A549 treated with CORT108297 at 1 μM for 4 hours (cell line): Measurements from ENCODE around the gene FAM163B. TPM values are rescaled to one million over a fixed set of nuclear protein-coding genes. Genes with fewer than 3 reads are reported as not detected.

ENCODE experiments used
- total RNA-seq: library from RNA; stranded (reverse); fragments of 200-300 nt; extraction: Qiagen RNA extraction; gene quantifications from 5 replicates; pipeline ENCODE4 v1.2.3, GENCODE V29; 2022

The FAM163B gene
- total RNA-seq, result not detected in 5 replicates

DNA sequence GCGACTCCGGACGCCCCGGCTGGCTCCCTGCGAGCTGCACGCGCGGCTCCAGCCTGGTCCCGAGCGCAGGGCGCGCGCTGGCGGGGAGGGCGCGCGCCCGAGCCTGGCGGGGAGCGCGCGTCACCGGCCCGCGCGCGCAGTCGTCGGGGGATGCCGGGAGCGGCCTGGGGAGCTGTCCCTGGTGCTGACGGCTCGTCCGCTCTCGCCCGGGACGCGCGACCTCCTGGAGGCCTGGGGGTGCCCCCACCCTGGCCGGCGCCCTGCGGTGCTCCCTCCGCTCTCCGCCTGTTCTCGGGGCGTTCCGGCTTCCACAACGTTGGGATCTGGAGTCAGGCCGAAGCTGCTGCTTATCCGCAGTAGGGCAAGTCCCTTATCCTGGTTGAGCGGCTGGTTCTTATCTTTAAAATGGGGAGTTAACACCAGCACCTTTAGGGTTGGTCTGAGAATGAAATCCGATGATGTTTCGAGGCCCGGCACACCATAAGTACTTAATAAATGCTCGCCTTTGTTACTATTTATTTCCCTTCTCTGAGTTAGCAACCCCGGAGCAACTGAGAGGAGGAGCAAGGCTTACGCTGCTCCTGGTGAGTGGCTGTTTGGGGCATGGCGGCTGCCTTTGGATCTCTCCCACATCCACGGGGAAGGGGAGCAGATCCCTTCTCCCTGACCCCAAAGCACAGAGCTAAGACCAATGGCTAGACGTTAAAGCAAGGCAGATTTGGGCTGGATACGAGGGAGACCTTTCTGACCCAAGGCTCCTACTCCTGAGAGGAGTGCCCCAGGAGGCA is at the start of gene FAM163B:
Gene FAM163B (minus strand): TSS at position 79 of the 788 bp plus-strand sequence. CDS start 29,166 bp downstream, outside the sequence.

DNA sequence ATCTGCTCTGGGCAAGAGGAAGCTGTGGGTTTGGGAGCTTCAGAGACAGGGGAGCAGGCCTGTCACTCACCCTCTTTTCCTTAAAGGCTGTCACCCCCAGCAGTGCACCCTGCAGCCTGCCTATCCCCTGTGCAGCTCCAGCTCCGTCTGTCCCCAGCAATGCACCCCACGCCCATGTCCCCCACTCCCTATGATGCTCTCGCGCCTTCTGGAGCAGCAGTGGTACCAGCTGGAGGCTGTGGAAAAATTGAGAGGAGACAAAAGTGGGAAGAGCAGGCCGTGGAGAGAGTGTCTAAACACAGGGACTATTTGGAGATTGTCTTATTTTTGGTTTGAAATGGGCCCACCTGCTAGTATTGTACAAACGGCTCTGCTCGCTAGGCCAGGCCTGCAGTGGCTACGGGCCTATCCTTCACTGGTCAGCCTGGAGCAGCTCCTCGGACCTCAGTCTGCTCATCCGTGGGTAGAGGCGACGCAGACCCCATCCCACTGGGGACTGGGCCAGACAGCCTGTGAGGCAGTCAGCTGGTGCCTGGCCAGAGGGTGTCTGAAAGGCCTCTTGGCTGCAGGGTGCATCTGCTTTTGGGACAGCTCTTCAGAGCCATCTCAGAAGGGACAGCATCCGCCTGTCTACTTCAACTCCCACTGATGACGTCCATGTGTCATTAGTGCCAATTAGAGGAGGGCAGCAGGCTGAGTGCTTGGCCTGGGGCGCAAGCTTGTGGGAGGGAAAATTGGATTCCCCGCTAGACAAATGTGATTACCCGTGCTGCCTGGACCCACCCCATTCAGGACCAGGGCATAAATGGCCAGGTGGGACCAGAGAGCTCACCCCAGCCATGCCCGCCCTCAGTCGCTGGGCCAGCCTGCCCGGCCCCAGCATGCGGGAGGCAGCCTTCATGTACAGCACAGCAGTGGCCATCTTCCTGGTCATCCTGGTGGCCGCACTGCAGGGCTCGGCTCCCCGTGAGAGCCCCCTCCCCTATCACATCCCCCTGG is 26.6 kb upstream of the FAM163B start, which contains the start of gene DBH:
Gene DBH (plus strand): TSS at position 831 of the 999 bp plus-strand sequence. CDS start 9 bp downstream, at position 840.

DNA sequence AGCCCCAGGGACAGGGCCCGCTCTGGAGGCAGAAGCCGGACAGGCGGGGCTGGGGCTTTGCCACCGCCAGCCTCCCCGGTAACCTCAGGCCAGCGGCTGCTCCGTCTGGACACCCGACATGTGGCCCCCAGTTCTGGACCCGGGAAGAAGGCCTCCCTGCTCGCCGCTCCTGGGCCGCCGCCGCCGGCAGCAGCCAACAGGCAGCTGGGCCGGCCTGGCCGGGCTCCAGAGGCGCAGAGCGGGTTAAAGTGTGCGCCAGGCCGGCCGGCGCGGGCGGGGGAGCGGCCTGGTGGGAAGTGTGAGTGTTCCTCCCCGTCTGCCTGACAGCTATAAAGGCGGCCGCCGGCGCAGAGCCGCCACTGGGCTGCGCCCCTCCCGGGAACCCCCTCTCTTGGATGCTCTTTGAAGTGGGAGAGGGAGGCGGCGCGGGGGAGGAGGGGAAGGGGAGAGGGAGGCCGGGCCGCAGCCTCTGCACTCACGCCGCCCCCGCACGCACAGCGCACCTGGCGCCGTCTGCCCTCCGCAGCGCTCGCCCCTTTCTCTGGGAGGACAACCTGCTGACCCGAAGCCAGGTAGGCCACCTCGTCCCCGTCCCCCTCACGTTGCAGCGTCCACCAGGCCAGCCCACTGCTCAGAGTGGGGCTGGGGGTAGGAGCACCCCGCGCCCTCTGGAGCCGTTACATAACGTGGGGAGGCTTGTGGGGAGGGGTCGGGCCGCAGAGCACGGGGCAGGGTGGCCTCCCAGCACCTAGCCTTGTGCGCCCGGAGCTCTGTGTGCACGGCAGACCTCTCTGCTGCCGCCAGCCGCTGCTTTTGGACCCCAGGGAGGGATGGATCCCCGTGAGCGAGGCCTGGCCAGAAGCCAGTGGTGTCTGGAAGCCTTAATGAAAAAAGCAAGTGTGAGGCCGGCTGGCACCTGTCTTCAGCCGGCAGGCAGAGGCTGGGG is 74.6 kb downstream of the FAM163B start, which contains the start of gene ADAMTSL2:
Gene ADAMTSL2 (plus strand): TSS at position 359 of the 946 bp plus-strand sequence. CDS start 2,009 bp downstream, outside the sequence.

Other genes with a start within 250 kb of the FAM163B start
- 175 to 207 TPM (median 199 TPM) in 5 replicates for gene SURF4, start 233.3 kb downstream of the FAM163B start, total RNA-seq
- gene STKLD1, start 233.0 kb downstream of the FAM163B start, total RNA-seq, result 0.71 to 1.3 TPM (median 0.96 TPM) in 5 replicates
- 34.5 to 39.9 TPM (median 37.4 TPM) in 5 replicates for gene REXO4, start 191.4 kb downstream of the FAM163B start, total RNA-seq
- gene ADAMTS13, start 187.0 kb downstream of the FAM163B start, total RNA-seq, result 0.36 to 0.78 TPM (median 0.76 TPM) in 5 replicates
- 2.8 to 4.9 TPM (median 4.9 TPM) in 5 replicates for gene CACFD1, start 149.4 kb downstream of the FAM163B start, total RNA-seq
- gene SLC2A6, start 130.3 kb downstream of the FAM163B start, total RNA-seq, result 15.1 to 24.6 TPM (median 22.6 TPM) in 5 replicates
- gene MYMK, start 84.4 kb downstream of the FAM163B start, total RNA-seq, result not detected in 5 replicates
- gene ADAMTSL2, start 74.7 kb downstream of the FAM163B start, total RNA-seq, result not detected in 5 replicates
- gene DBH, start 27.0 kb upstream of the FAM163B start, total RNA-seq, result not detected in 5 replicates
- 0.07 to 0.16 TPM (median 0.09 TPM) in 4 of 5 replicates, not detected in the other for gene SARDH, start 129.0 kb upstream of the FAM163B start, total RNA-seq